ENCODE measurements around the gene ROCK2. TPM values are rescaled to one million over a fixed set of nuclear protein-coding genes. Genes with fewer than 3 reads are reported as not detected.

Gene ROCK2
- total and polyA plus RNA-seq, 2 donors, result 11.7 to 12.7 TPM

DNA sequence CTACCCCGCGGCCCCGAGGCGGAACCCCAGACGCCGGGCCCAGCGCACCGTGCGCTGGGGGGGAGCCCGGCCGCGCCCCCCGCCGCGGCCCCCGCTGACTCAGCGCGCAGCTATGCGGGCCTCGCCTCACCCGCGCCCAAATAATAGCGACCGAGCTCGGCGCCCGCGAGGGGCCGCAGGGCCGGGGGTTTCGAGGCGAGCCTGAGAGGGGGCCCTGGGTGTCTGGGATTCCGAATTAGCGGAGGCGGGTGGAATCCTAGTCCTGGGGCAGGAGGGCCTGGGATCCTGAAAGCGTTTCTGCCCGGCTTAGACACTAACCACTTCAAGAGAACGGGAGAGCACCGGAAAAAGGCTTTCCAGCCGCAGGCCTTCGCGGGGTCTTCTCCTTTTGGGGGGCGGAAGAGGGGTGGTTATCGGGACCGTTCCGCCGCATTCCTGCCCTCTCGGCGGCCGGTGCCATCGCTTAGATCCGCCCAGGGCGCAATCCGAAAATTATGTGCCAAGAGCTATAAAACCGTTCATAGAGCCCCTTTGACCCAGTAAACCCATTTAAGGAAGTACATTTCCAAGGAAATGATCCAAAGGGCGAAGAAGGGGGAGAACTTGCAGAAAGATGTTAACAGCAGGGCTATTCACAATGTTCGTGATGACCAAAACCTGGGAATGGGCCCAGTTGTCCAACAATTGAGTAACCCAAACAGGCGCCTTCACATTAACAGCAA is 681 bp upstream of the ROCK2 start:
- no peaks in the 10 kb centered on the region for H3K27me3 ChIP-seq (ENCODE audit: control insufficient read depth in 2 of 2, insufficient read depth in 1 of 2, low read length in 1 of 2)
- no peaks in the 10 kb centered on the region for H3K36me3 ChIP-seq (ENCODE audit: control insufficient read depth in 2 of 2, insufficient read depth in 2 of 2, low read length in 1 of 2)
- peaks cover 7 to 10% of the 10 kb centered on the region in 2 donors for H3K4me1 ChIP-seq (ENCODE audit: control insufficient read depth in 2 of 2, insufficient read depth in 2 of 2, low read length in 2 of 2)
- H3K27ac ChIP-seq (ENCODE audit: low read depth in 1 of 2, low read length in 1 of 2), result peak overlapping the region; percentile 65 to 94
- peak overlapping the region; percentile 60 to 91 for H3K4me3 ChIP-seq (ENCODE audit: low read length in 2 of 2)
- peak in 4 of 9 donors; percentile 13 to 60 (median 24) for DNase-seq (ENCODE audit: low read depth in 6 of 9, low spot score in 9 of 9)
- no peaks in the 10 kb centered on the region for H3K9me3 ChIP-seq (ENCODE audit: control insufficient read depth in 2 of 2, insufficient read depth in 1 of 2, low read length in 1 of 2)
- 3% methylated on average over 58 of the region's 58 CpGs for WGBS

DNA sequence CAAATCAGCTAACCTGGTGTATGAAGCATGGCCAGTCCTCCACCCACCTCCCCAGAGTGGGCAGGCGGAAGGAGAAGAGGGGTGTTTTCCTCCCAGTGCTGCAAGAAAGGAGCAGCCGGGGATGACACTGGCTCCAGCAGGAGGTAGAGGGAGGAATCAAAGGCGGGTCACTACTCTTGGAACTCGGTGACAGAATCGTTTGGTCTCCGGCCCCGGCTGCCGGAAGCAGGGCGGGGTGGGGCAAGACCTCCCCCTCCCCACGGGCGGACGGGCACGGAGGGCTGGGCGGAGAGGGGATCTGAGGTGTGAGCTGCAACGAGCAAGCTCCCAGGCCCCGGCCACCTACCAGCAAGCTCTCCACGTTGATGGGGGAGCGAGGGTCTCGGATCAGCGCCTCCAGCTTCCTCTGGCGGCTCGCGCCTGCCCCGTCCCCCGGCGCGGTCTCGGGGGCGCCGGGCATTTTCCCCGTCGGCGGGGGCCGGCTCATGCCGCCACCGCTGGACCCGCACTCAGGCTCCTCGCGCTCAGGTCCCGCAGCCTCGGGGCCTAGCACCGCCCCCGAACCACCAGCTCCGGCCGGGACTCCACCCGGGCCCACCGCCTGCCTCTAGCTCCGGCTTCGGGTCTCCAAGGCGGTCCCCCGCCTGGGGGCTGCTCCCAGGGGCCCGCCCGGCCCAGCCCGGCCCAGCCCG is 640 bp downstream of the ROCK2 start:
- no peaks in the 10 kb centered on the region for H3K36me3 ChIP-seq (ENCODE audit: control insufficient read depth in 2 of 2, insufficient read depth in 2 of 2, low read length in 1 of 2)
- WGBS, result under 1% methylated on average over 55 of the region's 55 CpGs
- H3K9me3 ChIP-seq (ENCODE audit: control insufficient read depth in 2 of 2, insufficient read depth in 1 of 2, low read length in 1 of 2), result no peaks in the 10 kb centered on the region
- peak overlapping the region; percentile 86 to 91 for H3K4me3 ChIP-seq (ENCODE audit: low read length in 2 of 2)
- peaks cover 7 to 10% of the 10 kb centered on the region in 2 donors for H3K4me1 ChIP-seq (ENCODE audit: control insufficient read depth in 2 of 2, insufficient read depth in 2 of 2, low read length in 2 of 2)
- no peaks in the 10 kb centered on the region for H3K27me3 ChIP-seq (ENCODE audit: control insufficient read depth in 2 of 2, insufficient read depth in 1 of 2, low read length in 1 of 2)
- H3K27ac ChIP-seq (ENCODE audit: low read depth in 1 of 2, low read length in 1 of 2), result peak overlapping the region; percentile 26 to 80
- DNase-seq (ENCODE audit: low read depth in 6 of 9, low spot score in 9 of 9), result peak in 6 of 9 donors; percentile 13 to 55 (median 25)

DNA sequence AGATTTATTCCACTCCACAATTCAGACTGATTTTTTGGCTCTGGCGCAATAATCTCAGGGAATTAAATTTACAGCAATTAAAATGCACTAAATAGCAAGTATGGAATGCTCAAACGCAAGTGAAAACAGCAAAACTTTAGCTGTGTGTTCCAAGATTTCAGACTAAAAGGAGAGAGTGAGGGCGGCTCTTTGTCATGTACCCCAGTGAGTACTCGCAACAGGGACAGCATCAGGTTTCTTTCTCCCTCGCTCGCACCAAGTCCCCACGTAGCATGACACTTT is 1.1 kb downstream of the ROCK2 start:
- H3K4me3 ChIP-seq (ENCODE audit: low read length in 2 of 2), result peak overlapping the region; percentile 86 to 91
- peak overlapping the region in 1 of 2 donors; percentile 25 for H3K27ac ChIP-seq (ENCODE audit: low read depth in 1 of 2, low read length in 1 of 2)
- peaks cover 7 to 10% of the 10 kb centered on the region in 2 donors for H3K4me1 ChIP-seq (ENCODE audit: control insufficient read depth in 2 of 2, insufficient read depth in 2 of 2, low read length in 2 of 2)
- no peaks in the 10 kb centered on the region for H3K36me3 ChIP-seq (ENCODE audit: control insufficient read depth in 2 of 2, insufficient read depth in 2 of 2, low read length in 1 of 2)
- H3K27me3 ChIP-seq (ENCODE audit: control insufficient read depth in 2 of 2, insufficient read depth in 1 of 2, low read length in 1 of 2), result no peaks in the 10 kb centered on the region
- under 1% methylated on average over 7 of the region's 7 CpGs for WGBS
- H3K9me3 ChIP-seq (ENCODE audit: control insufficient read depth in 2 of 2, insufficient read depth in 1 of 2, low read length in 1 of 2), result no peaks in the 10 kb centered on the region
- DNase-seq (ENCODE audit: low read depth in 6 of 9, low spot score in 9 of 9), result peak in 1 of 9 donors; percentile 14

DNA sequence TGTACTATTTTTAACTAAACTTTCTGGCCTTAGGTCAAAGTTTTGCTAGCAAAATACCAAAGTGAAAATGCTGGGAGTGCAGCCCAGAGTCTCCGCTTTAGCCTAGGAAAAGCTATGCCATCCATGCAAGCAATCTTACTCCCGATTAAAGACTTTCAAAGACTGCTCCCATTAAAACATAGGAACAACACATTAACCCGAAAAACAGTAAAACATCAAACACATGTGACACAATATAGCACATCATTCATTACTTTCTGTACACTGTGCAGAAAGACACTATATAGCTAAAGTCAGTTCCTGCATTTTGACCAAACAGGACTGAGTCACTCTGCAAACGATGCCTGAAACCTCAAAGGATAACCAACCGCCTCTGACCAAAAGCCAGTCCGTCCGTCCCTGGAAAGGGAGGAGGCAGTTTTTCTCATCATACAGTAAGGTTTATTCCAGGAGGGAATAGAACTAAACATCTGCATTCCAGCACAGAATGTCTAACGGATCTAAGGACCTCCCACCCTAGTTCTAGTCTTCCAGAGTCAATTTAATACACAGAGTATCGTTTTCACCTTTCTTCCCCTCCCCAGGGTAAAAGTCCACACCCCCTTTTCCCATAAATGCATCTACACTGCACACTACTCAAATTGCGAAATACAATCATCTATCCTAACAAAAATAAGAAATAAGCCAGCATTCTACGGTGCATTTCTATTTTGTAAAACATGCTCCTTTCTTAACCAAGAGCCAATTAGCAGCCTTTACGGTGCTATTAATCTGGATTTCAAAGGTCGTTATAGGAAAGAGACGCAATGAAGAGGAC is 1.7 kb downstream of the ROCK2 start:
- peak in 1 of 9 donors; percentile 8 for DNase-seq (ENCODE audit: low read depth in 6 of 9, low spot score in 9 of 9)
- H3K27ac ChIP-seq (ENCODE audit: low read depth in 1 of 2, low read length in 1 of 2), result peak overlapping the region in 1 of 2 donors; percentile 11
- H3K36me3 ChIP-seq (ENCODE audit: control insufficient read depth in 2 of 2, insufficient read depth in 2 of 2, low read length in 1 of 2), result no peaks in the 10 kb centered on the region
- H3K4me3 ChIP-seq (ENCODE audit: low read length in 2 of 2), result peak overlapping the region; percentile 86 to 91
- H3K27me3 ChIP-seq (ENCODE audit: control insufficient read depth in 2 of 2, insufficient read depth in 1 of 2, low read length in 1 of 2), result no peaks in the 10 kb centered on the region
- H3K4me1 ChIP-seq (ENCODE audit: control insufficient read depth in 2 of 2, insufficient read depth in 2 of 2, low read length in 2 of 2), result peaks cover 7 to 10% of the 10 kb centered on the region in 2 donors
- peaks cover 0 to 2% of the 10 kb centered on the region in 2 donors for H3K9me3 ChIP-seq (ENCODE audit: control insufficient read depth in 2 of 2, insufficient read depth in 1 of 2, low read length in 1 of 2)
- 16% methylated on average over 14 of the region's 14 CpGs for WGBS

DNA sequence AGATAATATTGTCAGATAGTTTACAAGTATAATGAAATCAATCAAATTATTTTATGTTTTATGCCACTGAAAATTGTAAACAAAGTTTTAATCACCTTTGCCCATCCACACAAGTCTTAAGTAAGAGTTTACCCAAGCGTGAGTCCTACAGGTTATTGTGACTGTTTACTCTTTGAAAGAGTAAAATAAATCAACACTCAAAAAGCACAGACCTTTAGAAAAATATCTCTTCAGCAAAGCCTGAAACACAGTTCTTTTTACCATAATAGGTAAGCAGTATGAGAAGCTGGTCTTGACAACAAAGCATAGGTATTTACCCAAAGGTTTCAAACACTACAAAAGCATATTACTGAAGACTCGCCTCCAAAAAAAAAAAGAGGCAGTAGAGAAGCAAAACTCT is 3.7 kb downstream of the ROCK2 start:
- H3K27me3 ChIP-seq (ENCODE audit: control insufficient read depth in 2 of 2, insufficient read depth in 1 of 2, low read length in 1 of 2), result no peaks in the 10 kb centered on the region
- H3K4me1 ChIP-seq (ENCODE audit: control insufficient read depth in 2 of 2, insufficient read depth in 2 of 2, low read length in 2 of 2), result peaks cover 7 to 10% of the 10 kb centered on the region in 2 donors
- H3K27ac ChIP-seq (ENCODE audit: low read depth in 1 of 2, low read length in 1 of 2), result no peak overlapping the region
- WGBS, result 94% methylated on average over 2 of the region's 2 CpGs
- no peak for DNase-seq (ENCODE audit: low read depth in 6 of 9, low spot score in 9 of 9)
- no peak overlapping the region for H3K4me3 ChIP-seq (ENCODE audit: low read length in 2 of 2)
- H3K9me3 ChIP-seq (ENCODE audit: control insufficient read depth in 2 of 2, insufficient read depth in 1 of 2, low read length in 1 of 2), result peaks cover 0 to 5% of the 10 kb centered on the region in 2 donors
- H3K36me3 ChIP-seq (ENCODE audit: control insufficient read depth in 2 of 2, insufficient read depth in 2 of 2, low read length in 1 of 2), result no peaks in the 10 kb centered on the region

DNA sequence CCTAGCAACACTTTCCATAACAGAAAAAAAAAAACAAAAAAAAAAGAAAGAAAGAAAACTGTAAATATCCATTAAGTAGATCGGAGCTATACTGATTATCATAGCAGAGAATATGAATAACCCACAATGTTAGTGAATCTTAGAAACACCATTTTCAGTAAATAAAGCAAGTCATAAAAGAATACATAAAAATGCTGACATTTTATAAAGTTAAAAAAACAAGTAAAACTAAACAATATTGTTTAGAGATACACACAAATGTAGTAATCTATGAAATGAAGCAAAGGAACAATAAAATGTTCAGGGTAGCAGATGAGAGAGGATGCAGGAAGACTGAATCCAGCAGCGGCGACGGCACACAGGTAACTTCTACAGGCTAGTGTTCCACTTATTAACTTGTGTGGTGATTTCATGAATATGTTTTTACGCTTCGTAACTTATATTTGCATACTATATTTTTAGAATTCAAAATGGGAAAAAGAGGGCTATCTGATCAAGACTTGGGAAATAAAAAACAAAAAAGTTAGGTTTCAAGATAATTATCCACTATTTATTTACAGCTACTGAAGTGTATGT is 4.8 kb downstream of the ROCK2 start:
- Histone ChIP-seq H3K4me1 (ENCODE audit: control insufficient read depth in 2 of 2, insufficient read depth in 2 of 2, low read length in 2 of 2) (peaks cover 2 to 10% of the 10 kb centered on the region in 2 donors), H3K36me3 (ENCODE audit: control insufficient read depth in 2 of 2, insufficient read depth in 2 of 2, low read length in 1 of 2) (no peaks in the 10 kb centered on the region), H3K4me3 (ENCODE audit: low read length in 2 of 2) (no peak overlapping the region), H3K27me3 (ENCODE audit: control insufficient read depth in 2 of 2, insufficient read depth in 1 of 2, low read length in 1 of 2) (no peaks in the 10 kb centered on the region), H3K9me3 (ENCODE audit: control insufficient read depth in 2 of 2, insufficient read depth in 1 of 2, low read length in 1 of 2) (peaks cover 0 to 5% of the 10 kb centered on the region in 2 donors), H3K27ac (ENCODE audit: low read depth in 1 of 2, low read length in 1 of 2) (no peak overlapping the region)
- DNase-seq (ENCODE audit: low read depth in 6 of 9, low spot score in 9 of 9), result no peak
- WGBS, result 99% methylated on average over 6 of the region's 6 CpGs

DNA sequence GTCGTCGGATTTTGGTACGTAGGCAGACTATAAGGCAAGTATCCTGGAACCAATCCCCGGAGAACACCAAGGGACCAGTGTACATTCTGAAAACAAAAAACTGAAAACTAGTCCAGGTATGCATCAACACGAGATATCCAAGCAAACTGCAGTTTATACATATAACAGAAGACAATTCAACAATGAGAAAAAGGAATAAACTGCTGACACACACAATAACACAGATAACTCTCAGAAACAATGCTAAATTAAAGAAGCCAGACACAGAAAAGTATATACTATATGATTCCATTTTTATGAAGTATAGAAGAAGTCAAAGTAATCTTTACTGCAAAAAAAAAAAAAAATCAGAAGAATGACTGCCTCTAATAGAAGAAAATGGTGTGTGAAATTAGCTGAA is 5.9 kb downstream of the ROCK2 start:
- 98% methylated on average over 5 of the region's 5 CpGs for WGBS
- H3K9me3 ChIP-seq (ENCODE audit: control insufficient read depth in 2 of 2, insufficient read depth in 1 of 2, low read length in 1 of 2), result peaks cover 0 to 5% of the 10 kb centered on the region in 2 donors
- no peaks in the 10 kb centered on the region for H3K36me3 ChIP-seq (ENCODE audit: control insufficient read depth in 2 of 2, insufficient read depth in 2 of 2, low read length in 1 of 2)
- peaks cover 2 to 10% of the 10 kb centered on the region in 2 donors for H3K4me1 ChIP-seq (ENCODE audit: control insufficient read depth in 2 of 2, insufficient read depth in 2 of 2, low read length in 2 of 2)
- no peak overlapping the region for H3K4me3 ChIP-seq (ENCODE audit: low read length in 2 of 2)
- no peaks in the 10 kb centered on the region for H3K27me3 ChIP-seq (ENCODE audit: control insufficient read depth in 2 of 2, insufficient read depth in 1 of 2, low read length in 1 of 2)
- no peak overlapping the region for H3K27ac ChIP-seq (ENCODE audit: low read depth in 1 of 2, low read length in 1 of 2)
- DNase-seq (ENCODE audit: low read depth in 6 of 9, low spot score in 9 of 9), result no peak

DNA sequence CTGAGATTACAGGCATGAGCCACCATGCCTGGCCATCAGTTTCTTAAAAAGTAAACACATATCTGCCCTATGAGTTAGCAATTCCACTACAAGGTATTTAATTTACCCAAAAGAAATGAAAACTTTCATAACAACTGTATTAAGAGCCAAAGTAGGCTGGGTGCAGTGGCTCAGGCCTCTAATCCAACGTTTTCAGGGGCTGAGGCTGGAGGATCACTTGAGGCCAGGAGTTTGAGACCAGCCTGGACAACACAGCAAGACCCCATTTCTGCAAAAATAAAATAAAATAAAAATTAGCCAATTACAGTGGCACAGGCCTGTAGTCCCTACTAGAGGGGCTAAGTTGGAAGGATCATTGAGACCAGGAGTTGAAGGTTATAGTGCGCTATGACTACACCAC is 6.5 kb downstream of the ROCK2 start:
- H3K4me3 ChIP-seq (ENCODE audit: low read length in 2 of 2), result no peak overlapping the region
- H3K9me3 ChIP-seq (ENCODE audit: control insufficient read depth in 2 of 2, insufficient read depth in 1 of 2, low read length in 1 of 2), result peaks cover 0 to 5% of the 10 kb centered on the region in 2 donors

More for the DNA sequence above, 6.5 kb downstream of the ROCK2 start:
- no peak overlapping the region for H3K27ac ChIP-seq (ENCODE audit: low read depth in 1 of 2, low read length in 1 of 2)
- H3K36me3 ChIP-seq (ENCODE audit: control insufficient read depth in 2 of 2, insufficient read depth in 2 of 2, low read length in 1 of 2), result no peaks in the 10 kb centered on the region
- H3K27me3 ChIP-seq (ENCODE audit: control insufficient read depth in 2 of 2, insufficient read depth in 1 of 2, low read length in 1 of 2), result no peaks in the 10 kb centered on the region
- 95% methylated on average over 2 of the region's 2 CpGs for WGBS
- H3K4me1 ChIP-seq (ENCODE audit: control insufficient read depth in 2 of 2, insufficient read depth in 2 of 2, low read length in 2 of 2), result peaks cover 2 to 6% of the 10 kb centered on the region in 2 donors
- DNase-seq (ENCODE audit: low read depth in 6 of 9, low spot score in 9 of 9), result no peak
